SKM-1 (cell line): Measurements from ENCODE around the gene GEMIN5.
"Not testable (repeated sequence)": the region's sequence is repeated elsewhere in the genome, so short reads cannot be mapped to it uniquely, and the experiment has no call there.

Experiments used
- DNase-seq: peaks from one replicate; lab custom pipeline; 2025; ENCODE audit not compliant: unreplicated experiment; lab: John Stamatoyannopoulos, UW

GEMIN5 gene

GRCh38 chr5:154937718-154938466, at the start of gene GEMIN5:
TSS of gene GEMIN5 (minus strand) at chr5:154938211. CDS start at chr5:154938133, 78 bp downstream.
- DNase-seq, result peak; percentile 69

- no peak for DNase-seq
Measured at GRCh38 chr5:154986151-154986550, 48.1 kb upstream of the GEMIN5 start.

GRCh38 chr5:154984946-154985516, 47.0 kb upstream of the GEMIN5 start:
- no peak for DNase-seq

- not testable (repeated sequence) for DNase-seq
Measured at GRCh38 chr5:154978294-154978693, 40.3 kb upstream of the GEMIN5 start.

GRCh38 chr5:154977409-154977808, 39.4 kb upstream of the GEMIN5 start:
- DNase-seq, result no peak

GRCh38 chr5:154976082-154976481, 38.1 kb upstream of the GEMIN5 start:
- not testable (repeated sequence) for DNase-seq

GRCh38 chr5:154972476-154973080, 34.6 kb upstream of the GEMIN5 start:
- peak; percentile 10 for DNase-seq

GRCh38 chr5:154971501-154971900, 33.5 kb upstream of the GEMIN5 start:
- no peak for DNase-seq

- peak; percentile 7 for DNase-seq
Measured at GRCh38 chr5:154970759-154971158, 32.7 kb upstream of the GEMIN5 start.

GRCh38 chr5:154968953-154969352, 30.9 kb upstream of the GEMIN5 start:
- no peak for DNase-seq

GRCh38 chr5:154967421-154968024, 29.5 kb upstream of the GEMIN5 start:
- DNase-seq, result no peak

- DNase-seq, result no peak
Measured at GRCh38 chr5:154966874-154967273, 28.9 kb upstream of the GEMIN5 start.

- no peak for DNase-seq
Measured at GRCh38 chr5:154966081-154966841, 28.2 kb upstream of the GEMIN5 start.

- DNase-seq, result no peak
Measured at GRCh38 chr5:154962494-154962893, 24.5 kb upstream of the GEMIN5 start.

GRCh38 chr5:154956712-154957111, 18.7 kb upstream of the GEMIN5 start:
- no peak for DNase-seq

- DNase-seq, result no peak
Measured at GRCh38 chr5:154949781-154950180, 11.8 kb upstream of the GEMIN5 start.

- no peak for DNase-seq
Measured at GRCh38 chr5:154948313-154948712, 10.3 kb upstream of the GEMIN5 start.

GRCh38 chr5:154947778-154948177, 9.8 kb upstream of the GEMIN5 start:
- no peak for DNase-seq

- DNase-seq, result no peak
Measured at GRCh38 chr5:154945695-154946301, 7.8 kb upstream of the GEMIN5 start.

GRCh38 chr5:154944716-154945115, 6.7 kb upstream of the GEMIN5 start:
- DNase-seq, result no peak

- DNase-seq, result no peak
Measured at GRCh38 chr5:154943527-154943926, 5.5 kb upstream of the GEMIN5 start.
